Epithelial cell of proximal tubule (primary cell): ENCODE data around the gene ATP10A. TPM values are rescaled to one million over a fixed set of nuclear protein-coding genes. Genes with fewer than 3 reads are reported as not detected.

Experiments used
- DNase-seq: peaks from one replicate; pipeline ENCODE4 v3.0.0-alpha.2; 2011; ENCODE audit warnings: low read depth
- H3K4me3 ChIP-seq: 2 replicates; pipeline ENCODE4 v1.5.1; 2011; ENCODE audit warnings: low read depth, mild to moderate bottlenecking, low read length
- CTCF ChIP-seq: conservative IDR thresholded peaks from 2 replicates; pipeline ENCODE4 v1.5.1; 2012; ENCODE audit warnings: low read depth, mild to moderate bottlenecking, low read length
- total RNA-seq: library from RNA; depleted of rRNA; stranded (reverse); fragments of >200 nt; gene quantifications from 2 replicates; pipeline ENCODE4 v1.2.3, GENCODE V29; 2015

The ATP10A gene
- total RNA-seq, 1 donor from 2014 or later = 13.0 TPM

GRCh38 chr15:25784876-25785640 is 78.1 kb downstream of the ATP10A start:
- no peak for TF ChIP-seq CTCF
- no peak overlapping the region for H3K4me3 ChIP-seq
- no peak for DNase-seq

- no peak for DNase-seq
- peak; percentile 58 for TF ChIP-seq CTCF
- H3K4me3 ChIP-seq = no peak overlapping the region
Observed at GRCh38 chr15:25783607-25784540, 79.3 kb downstream of the ATP10A start.

GRCh38 chr15:25783134-25783533 is 80.0 kb downstream of the ATP10A start:
- TF ChIP-seq CTCF = no peak
- H3K4me3 ChIP-seq = no peak overlapping the region
- DNase-seq = no peak

GRCh38 chr15:25780479-25781255 is 82.5 kb downstream of the ATP10A start:
- H3K4me3 ChIP-seq = no peak overlapping the region
- TF ChIP-seq CTCF = no peak
- no peak for DNase-seq

DNA sequence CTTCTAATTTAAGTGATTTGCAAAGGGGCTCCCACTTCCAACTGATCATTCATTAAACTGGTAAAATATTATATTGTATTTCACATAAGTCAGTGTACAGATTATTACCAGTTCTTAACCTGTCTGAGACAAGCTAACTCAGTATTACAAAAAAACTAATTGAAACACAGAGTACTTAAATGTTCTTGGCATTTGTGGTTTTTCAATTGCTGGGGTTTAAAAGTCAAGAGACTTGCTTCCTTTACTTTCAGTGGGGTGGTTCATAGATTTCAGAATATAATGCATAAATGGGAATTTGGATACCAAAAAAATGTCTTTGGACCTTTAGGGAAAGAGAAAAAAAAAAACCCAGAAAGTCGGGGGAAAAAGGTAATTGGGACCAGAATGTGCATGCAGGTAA is 85.0 kb downstream of the ATP10A start:
- no peak for DNase-seq
- TF ChIP-seq CTCF = no peak
- no peak overlapping the region for H3K4me3 ChIP-seq

DNA sequence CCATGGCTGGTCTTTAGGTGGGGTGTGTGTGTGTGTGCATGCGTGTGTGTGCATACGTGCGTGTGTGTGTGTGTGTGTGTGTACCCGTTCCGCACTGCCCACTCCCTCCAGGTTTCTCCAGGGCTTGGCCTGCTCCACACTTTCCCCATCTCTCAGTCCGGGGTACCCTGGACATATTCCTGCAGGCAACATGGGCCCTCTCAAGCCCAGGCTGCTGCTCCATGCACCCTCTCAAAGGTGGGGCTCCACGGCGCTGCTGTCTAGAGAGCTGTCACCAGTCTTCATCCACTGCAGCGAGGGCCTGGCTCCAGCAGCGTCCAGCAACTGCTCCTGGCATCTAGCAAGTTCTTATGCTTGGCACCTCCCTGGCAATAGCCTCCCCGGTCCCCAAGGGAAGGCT is 86.1 kb downstream of the ATP10A start:
- no peak for TF ChIP-seq CTCF
- H3K4me3 ChIP-seq = no peak overlapping the region
- no peak for DNase-seq
